ENCODE results near the gene FGL2. TPM values are rescaled to one million over a fixed set of nuclear protein-coding genes. Genes with fewer than 3 reads are reported as not detected.
"Not testable (repeated sequence)": the region's sequence is repeated elsewhere in the genome, so short reads cannot be mapped to it uniquely, and the experiment has no call there.

The FGL2 gene
- total RNA-seq, 1 donor from 2014 or later: 34.4 TPM

GRCh38 chr7:77171073-77171472 is 28.5 kb downstream of the FGL2 start:
- not testable (repeated sequence) for DNase-seq (ENCODE audit: low spot score)

DNA sequence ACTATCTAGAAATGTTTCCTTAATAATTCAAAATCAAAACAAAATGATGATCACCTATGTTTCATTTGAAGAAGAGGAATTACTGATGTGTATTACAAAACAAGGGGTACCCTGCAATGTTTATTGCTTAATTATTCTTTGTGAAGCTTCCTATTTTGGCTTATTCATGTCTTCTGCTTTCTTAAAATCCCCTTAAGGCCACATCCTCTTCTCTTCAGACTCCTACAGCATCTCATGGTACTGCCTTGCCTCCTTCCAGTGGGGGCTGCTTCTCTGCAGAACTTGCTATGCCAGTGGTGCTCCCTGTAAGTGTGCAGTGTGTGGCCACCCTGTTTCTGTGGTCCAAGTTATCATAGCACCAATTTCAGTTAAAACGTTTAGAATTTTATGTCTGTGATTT is 42.2 kb downstream of the FGL2 start:
- no peak for DNase-seq (ENCODE audit: low spot score)

- not testable (repeated sequence) for DNase-seq (ENCODE audit: low spot score)
Measured at GRCh38 chr7:77157034-77157433, 42.6 kb downstream of the FGL2 start.

- DNase-seq (ENCODE audit: low spot score): not testable (repeated sequence)
Measured at GRCh38 chr7:77155601-77156377, 43.8 kb downstream of the FGL2 start.

DNA sequence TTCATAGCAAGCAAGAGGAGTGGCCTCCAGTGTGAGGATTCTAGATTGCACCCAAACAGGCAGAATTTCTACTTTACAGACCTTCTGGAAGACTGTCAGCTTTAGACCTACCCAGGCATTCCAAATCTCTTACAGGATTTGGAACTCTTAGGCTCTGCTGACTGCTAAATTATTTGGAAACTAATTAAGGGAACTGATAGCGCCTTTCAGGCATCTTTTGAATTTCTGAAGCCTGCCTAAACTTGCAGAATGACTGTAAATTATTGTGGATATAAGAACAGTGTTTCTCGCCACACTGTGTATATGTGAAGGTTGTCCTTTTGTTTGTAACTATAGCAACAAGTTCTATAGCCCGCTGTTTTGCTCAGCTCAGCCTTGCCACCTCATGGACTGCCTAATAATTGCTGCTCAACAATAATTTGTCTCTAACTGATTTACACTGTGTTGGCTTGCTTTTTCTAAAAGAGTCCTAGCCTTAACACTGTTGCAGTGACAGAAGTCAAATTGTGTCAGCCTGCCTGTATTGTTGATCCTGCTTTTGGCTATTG is 44.6 kb downstream of the FGL2 start:
- DNase-seq (ENCODE audit: low spot score): not testable (repeated sequence)

DNA sequence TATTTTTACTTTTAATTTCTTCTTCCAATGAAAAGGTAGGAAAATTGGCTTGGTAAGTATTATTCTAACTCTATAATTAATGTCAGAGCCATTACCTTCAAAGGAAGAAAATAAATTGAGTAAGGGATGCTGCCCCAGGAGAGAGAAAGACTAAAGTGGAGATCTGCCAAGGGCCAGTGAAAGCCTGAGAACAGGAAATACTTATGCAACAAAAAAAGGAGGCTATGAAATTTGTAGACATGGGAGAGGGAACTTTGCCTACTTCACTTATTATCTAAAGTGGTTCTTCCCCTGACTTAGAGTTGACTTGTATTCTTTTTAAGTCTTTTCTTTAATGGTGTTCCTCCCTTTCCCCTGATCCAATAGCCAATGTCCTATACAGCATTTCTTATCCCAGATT is 47.4 kb downstream of the FGL2 start:
- not testable (repeated sequence) for DNase-seq (ENCODE audit: low spot score)

Other genes starting within 250 kb of the FGL2 start
- not detected for gene SPDYE17, start 167.5 kb downstream of the FGL2 start, total RNA-seq
- 0.42 TPM for gene SPDYE18, start 137.3 kb downstream of the FGL2 start, total RNA-seq
- gene CCDC146, start 77.2 kb downstream of the FGL2 start, total RNA-seq: 11.4 TPM
- 22.2 TPM for gene GSAP, start 216.5 kb upstream of the FGL2 start, total RNA-seq